Measurements from ENCODE around the gene HTR4.

The HTR4 gene

DNA sequence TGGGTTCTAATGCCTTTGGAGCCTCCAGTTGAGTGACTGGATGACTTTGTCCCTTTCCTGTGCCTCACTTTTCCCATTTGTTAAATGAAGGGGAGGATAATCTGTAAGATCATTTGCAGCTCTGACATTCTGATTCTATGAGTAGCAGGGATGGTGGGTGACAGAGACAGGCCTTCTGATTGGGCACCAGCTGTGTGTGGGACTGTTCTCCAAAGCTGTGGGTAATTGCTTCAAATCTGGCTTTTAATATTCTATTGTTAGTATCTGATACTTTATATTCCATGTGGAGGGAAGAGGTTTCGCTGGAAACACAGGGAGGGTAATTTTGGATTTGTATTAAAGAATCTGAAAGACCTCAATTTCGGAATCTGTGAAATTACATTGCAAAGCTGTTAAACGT is 167.9 kb downstream of the HTR4 start:
- Histone ChIP-seq H3K36me3 (ENCODE audit: insufficient read depth, low read length) (no peaks in the 10 kb centered on the region), H3K4me2 (ENCODE audit: low read depth, low read length, poor library complexity, severe bottlenecking) (no peak overlapping the region), H3K4me3 (ENCODE audit: low read length, poor library complexity, severe bottlenecking) (no peak overlapping the region), H3K9me2 (replicated peaks; ENCODE audit: low read depth, low read length) (no peaks in the 10 kb centered on the region), H3K27me3 (ENCODE audit: insufficient read depth, low read length, poor library complexity, severe bottlenecking) (no peaks in the 10 kb centered on the region), H2AFZ (ENCODE audit: low read length) (no peak overlapping the region), H3K9ac (ENCODE audit: low read depth, low read length, poor library complexity, severe bottlenecking) (no peak overlapping the region), H3F3A (ENCODE audit: low read depth) (no peaks in the 10 kb centered on the region), H3K9me3 (ENCODE audit: insufficient read depth, low read depth, low read length) (no peaks in the 10 kb centered on the region), H3K79me2 (ENCODE audit: insufficient read depth, low read length) (no peaks in the 10 kb centered on the region), H4K20me1 (ENCODE audit: insufficient read depth, low read length, poor library complexity, severe bottlenecking) (no peaks in the 10 kb centered on the region), H3K4me1 (ENCODE audit: insufficient read depth, low read length, poor library complexity, severe bottlenecking) (no peaks in the 10 kb centered on the region)
- no peak for TF ChIP-seq EZH2phosphoT487 (IDR thresholded peaks at IDR 0.05; ENCODE audit: borderline replicate concordance)
- TF ChIP-seq, protein P1, sequence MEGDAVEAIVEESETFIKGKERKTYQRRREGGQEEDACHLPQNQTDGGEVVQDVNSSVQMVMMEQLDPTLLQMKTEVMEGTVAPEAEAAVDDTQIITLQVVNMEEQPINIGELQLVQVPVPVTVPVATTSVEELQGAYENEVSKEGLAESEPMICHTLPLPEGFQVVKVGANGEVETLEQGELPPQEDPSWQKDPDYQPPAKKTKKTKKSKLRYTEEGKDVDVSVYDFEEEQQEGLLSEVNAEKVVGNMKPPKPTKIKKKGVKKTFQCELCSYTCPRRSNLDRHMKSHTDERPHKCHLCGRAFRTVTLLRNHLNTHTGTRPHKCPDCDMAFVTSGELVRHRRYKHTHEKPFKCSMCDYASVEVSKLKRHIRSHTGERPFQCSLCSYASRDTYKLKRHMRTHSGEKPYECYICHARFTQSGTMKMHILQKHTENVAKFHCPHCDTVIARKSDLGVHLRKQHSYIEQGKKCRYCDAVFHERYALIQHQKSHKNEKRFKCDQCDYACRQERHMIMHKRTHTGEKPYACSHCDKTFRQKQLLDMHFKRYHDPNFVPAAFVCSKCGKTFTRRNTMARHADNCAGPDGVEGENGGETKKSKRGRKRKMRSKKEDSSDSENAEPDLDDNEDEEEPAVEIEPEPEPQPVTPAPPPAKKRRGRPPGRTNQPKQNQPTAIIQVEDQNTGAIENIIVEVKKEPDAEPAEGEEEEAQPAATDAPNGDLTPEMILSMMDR (conservative IDR thresholded peaks at IDR 0.05; ENCODE audit: low read length) = no peak

DNA sequence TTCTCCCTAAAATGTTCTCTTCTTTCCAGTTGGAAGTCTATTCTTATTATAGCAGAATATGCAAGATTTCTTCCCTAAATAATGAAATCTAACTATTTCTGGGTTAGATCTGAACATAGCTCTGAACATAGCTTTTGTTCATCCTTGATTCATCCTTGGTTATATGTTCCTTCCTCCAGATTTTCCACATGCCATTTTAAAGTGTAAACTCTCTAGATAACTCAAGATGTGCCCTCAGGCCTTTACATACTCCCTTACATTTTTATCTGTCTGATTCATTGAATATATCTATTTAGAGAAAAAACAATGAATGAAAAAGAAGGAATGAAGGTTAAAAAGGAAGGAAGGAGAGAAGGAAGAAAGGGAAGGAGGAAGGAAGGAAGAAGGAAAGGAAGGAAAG is 169.7 kb downstream of the HTR4 start:
- TF ChIP-seq, protein P1 (conservative IDR thresholded peaks at IDR 0.05; ENCODE audit: low read length) = no peak
- no peak for TF ChIP-seq EZH2phosphoT487 (IDR thresholded peaks at IDR 0.05; ENCODE audit: borderline replicate concordance)
- Histone ChIP-seq H4K20me1 (ENCODE audit: insufficient read depth, low read length, poor library complexity, severe bottlenecking) (no peaks in the 10 kb centered on the region), H3K4me3 (ENCODE audit: low read length, poor library complexity, severe bottlenecking) (no peak overlapping the region), H3K27me3 (ENCODE audit: insufficient read depth, low read length, poor library complexity, severe bottlenecking) (no peaks in the 10 kb centered on the region), H3K36me3 (ENCODE audit: insufficient read depth, low read length) (no peaks in the 10 kb centered on the region), H2AFZ (ENCODE audit: low read length) (no peak overlapping the region), H3K4me2 (ENCODE audit: low read depth, low read length, poor library complexity, severe bottlenecking) (no peak overlapping the region), H3F3A (ENCODE audit: low read depth) (no peaks in the 10 kb centered on the region), H3K9me3 (ENCODE audit: insufficient read depth, low read depth, low read length) (no peaks in the 10 kb centered on the region), H3K79me2 (ENCODE audit: insufficient read depth, low read length) (no peaks in the 10 kb centered on the region), H3K9me2 (replicated peaks; ENCODE audit: low read depth, low read length) (no peaks in the 10 kb centered on the region), H3K9ac (ENCODE audit: low read depth, low read length, poor library complexity, severe bottlenecking) (no peak overlapping the region), H3K4me1 (ENCODE audit: insufficient read depth, low read length, poor library complexity, severe bottlenecking) (no peaks in the 10 kb centered on the region)

DNA sequence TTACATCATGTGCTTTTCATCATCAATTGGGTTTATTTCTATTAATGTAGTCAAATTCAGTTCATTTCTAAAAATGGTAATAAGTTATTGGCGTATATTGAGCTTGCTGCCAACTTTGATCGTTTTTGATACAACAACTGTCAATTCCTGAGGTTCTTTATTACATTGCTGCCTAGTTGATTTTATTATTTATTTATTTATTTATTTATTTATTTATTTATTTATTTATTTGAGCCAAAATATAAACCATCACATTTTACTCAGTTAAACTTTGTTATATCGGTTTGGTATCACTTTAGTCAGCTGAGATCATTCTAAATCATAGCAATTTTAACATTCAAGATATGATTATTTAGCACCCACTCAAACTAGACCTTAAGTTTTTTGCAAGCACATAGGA is 170.6 kb downstream of the HTR4 start:
- no peaks in the 10 kb centered on the region for H4K20me1 ChIP-seq (ENCODE audit: insufficient read depth, low read length, poor library complexity, severe bottlenecking)
- H3K4me3 ChIP-seq (ENCODE audit: low read length, poor library complexity, severe bottlenecking) = no peak overlapping the region
- H3K4me1 ChIP-seq (ENCODE audit: insufficient read depth, low read length, poor library complexity, severe bottlenecking) = no peaks in the 10 kb centered on the region
- TF ChIP-seq, protein P1 (conservative IDR thresholded peaks at IDR 0.05; ENCODE audit: low read length) = no peak
- no peak for TF ChIP-seq EZH2phosphoT487 (IDR thresholded peaks at IDR 0.05; ENCODE audit: borderline replicate concordance)
- H3F3A ChIP-seq (ENCODE audit: low read depth) = no peaks in the 10 kb centered on the region
- no peaks in the 10 kb centered on the region for H3K79me2 ChIP-seq (ENCODE audit: insufficient read depth, low read length)
- no peaks in the 10 kb centered on the region for H3K27me3 ChIP-seq (ENCODE audit: insufficient read depth, low read length, poor library complexity, severe bottlenecking)
- no peaks in the 10 kb centered on the region for H3K9me2 ChIP-seq (replicated peaks; ENCODE audit: low read depth, low read length)
- H3K9me3 ChIP-seq (ENCODE audit: insufficient read depth, low read depth, low read length) = no peaks in the 10 kb centered on the region
- no peak overlapping the region for H3K4me2 ChIP-seq (ENCODE audit: low read depth, low read length, poor library complexity, severe bottlenecking)
- no peak overlapping the region for H2AFZ ChIP-seq (ENCODE audit: low read length)
- H3K36me3 ChIP-seq (ENCODE audit: insufficient read depth, low read length) = no peaks in the 10 kb centered on the region
- no peak overlapping the region for H3K9ac ChIP-seq (ENCODE audit: low read depth, low read length, poor library complexity, severe bottlenecking)
